Measurements from ENCODE around the gene KDM4E. TPM values are rescaled to one million over a fixed set of nuclear protein-coding genes. Genes with fewer than 3 reads are reported as not detected.

The KDM4E gene
- polyA plus RNA-seq, 1 of the 3 experiments (the other 2 are of a cell fraction): 0.02 TPM

DNA sequence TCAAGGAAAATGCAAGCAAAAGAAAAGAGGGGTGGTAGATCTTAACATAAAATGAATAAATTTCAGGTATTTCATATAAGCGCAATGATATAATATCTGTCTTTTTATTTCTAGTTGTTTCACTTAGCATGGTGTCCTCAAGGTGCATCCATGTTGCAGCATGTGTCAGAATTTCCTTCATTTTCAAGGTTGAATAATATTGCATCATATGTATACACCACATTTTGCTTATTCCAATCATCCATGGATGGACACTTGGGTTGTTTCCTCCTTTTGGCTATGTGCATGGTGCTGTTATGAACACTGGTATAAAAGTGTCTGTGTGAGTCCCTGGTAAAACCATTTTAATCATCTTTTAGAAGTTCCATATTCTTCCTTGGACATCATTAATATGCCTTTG lies 17.2 kb downstream of the KDM4E start:
- Histone ChIP-seq H2AFZ (ENCODE audit: low read depth) (no peak overlapping the region), H3K27ac (ENCODE audit: low read depth in 2 of 2, low read length in 1 of 2) (no peak overlapping the region), H3K9me3 (no peaks in the 10 kb centered on the region), H3K4me2 (no peak overlapping the region), H3K4me1 (ENCODE audit: control insufficient read depth in 1 of 2, insufficient read depth in 2 of 2, low read depth in 1 of 2, low read length in 1 of 2) (no peaks in the 10 kb centered on the region), H4K20me1 (ENCODE audit: insufficient read depth) (no peaks in the 10 kb centered on the region), H3K36me3 (replicated peaks in 1 of 2; ENCODE audit: control insufficient read depth in 1 of 2, insufficient read depth in 2 of 2, low read length in 1 of 2) (no peaks in the 10 kb centered on the region), H3K27me3 (ENCODE audit: insufficient read depth) (peaks cover 14% of the 10 kb centered on the region), H3F3A (replicated peaks; ENCODE audit: insufficient read depth) (no peaks in the 10 kb centered on the region), H3K9ac (no peak overlapping the region), H3K9me2 (no peaks in the 10 kb centered on the region), H3K4me3 (ENCODE audit: low read depth in 2 of 2, low read length in 1 of 2) (no peak overlapping the region), H3K79me2 (ENCODE audit: insufficient read depth) (no peaks in the 10 kb centered on the region)
- no peak for DNase-seq
- CTCF ChIA-PET: no interaction called here
- WGBS (ENCODE audit: low lambda C conversion rate): 84% methylated on average over 1 of the region's 1 CpG
- POLR2A ChIA-PET: no interaction called here
- TF ChIP-seq, protein P1, sequence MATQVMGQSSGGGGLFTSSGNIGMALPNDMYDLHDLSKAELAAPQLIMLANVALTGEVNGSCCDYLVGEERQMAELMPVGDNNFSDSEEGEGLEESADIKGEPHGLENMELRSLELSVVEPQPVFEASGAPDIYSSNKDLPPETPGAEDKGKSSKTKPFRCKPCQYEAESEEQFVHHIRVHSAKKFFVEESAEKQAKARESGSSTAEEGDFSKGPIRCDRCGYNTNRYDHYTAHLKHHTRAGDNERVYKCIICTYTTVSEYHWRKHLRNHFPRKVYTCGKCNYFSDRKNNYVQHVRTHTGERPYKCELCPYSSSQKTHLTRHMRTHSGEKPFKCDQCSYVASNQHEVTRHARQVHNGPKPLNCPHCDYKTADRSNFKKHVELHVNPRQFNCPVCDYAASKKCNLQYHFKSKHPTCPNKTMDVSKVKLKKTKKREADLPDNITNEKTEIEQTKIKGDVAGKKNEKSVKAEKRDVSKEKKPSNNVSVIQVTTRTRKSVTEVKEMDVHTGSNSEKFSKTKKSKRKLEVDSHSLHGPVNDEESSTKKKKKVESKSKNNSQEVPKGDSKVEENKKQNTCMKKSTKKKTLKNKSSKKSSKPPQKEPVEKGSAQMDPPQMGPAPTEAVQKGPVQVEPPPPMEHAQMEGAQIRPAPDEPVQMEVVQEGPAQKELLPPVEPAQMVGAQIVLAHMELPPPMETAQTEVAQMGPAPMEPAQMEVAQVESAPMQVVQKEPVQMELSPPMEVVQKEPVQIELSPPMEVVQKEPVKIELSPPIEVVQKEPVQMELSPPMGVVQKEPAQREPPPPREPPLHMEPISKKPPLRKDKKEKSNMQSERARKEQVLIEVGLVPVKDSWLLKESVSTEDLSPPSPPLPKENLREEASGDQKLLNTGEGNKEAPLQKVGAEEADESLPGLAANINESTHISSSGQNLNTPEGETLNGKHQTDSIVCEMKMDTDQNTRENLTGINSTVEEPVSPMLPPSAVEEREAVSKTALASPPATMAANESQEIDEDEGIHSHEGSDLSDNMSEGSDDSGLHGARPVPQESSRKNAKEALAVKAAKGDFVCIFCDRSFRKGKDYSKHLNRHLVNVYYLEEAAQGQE (IDR thresholded peaks at IDR 0.05; ENCODE audit: low read depth, low read length): no peak
- no peak for TF ChIP-seq TEAD4 (IDR thresholded peaks at IDR 0.05; ENCODE audit: borderline replicate concordance, insufficient read depth)

DNA sequence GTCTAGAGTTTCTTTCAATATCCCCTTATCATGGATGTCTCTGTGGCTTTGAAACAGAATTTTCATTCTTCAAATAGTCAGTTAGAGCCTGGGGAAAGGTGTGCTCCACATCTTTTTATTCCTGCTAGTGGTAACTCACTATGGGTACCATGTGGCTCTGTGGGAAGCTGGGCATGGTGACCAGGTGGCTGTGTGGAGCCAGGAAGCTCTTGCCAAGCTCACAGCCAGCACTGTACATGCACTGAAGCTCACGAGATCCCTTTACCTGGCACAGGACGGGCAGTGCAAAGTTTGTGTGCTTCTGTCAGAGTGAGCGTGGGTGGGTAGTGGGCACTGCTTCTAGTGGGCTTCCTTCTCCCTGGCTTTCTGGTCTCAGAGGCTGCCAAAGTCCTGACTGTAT lies 17.8 kb downstream of the KDM4E start:
- ChIA-PET CTCF (no interaction called here), POLR2A (no interaction called here)
- Histone ChIP-seq H3K27me3 (ENCODE audit: insufficient read depth) (peaks cover 14% of the 10 kb centered on the region), H3F3A (replicated peaks; ENCODE audit: insufficient read depth) (no peaks in the 10 kb centered on the region), H3K9me3 (no peaks in the 10 kb centered on the region), H2AFZ (ENCODE audit: low read depth) (no peak overlapping the region), H3K36me3 (replicated peaks in 1 of 2; ENCODE audit: control insufficient read depth in 1 of 2, insufficient read depth in 2 of 2, low read length in 1 of 2) (no peaks in the 10 kb centered on the region), H3K9me2 (no peaks in the 10 kb centered on the region), H3K4me2 (no peak overlapping the region), H4K20me1 (ENCODE audit: insufficient read depth) (no peaks in the 10 kb centered on the region), H3K27ac (ENCODE audit: low read depth in 2 of 2, low read length in 1 of 2) (no peak overlapping the region), H3K79me2 (ENCODE audit: insufficient read depth) (no peaks in the 10 kb centered on the region), H3K4me1 (ENCODE audit: control insufficient read depth in 1 of 2, insufficient read depth in 2 of 2, low read depth in 1 of 2, low read length in 1 of 2) (no peaks in the 10 kb centered on the region), H3K9ac (no peak overlapping the region), H3K4me3 (ENCODE audit: low read depth in 2 of 2, low read length in 1 of 2) (no peak overlapping the region)
- WGBS (ENCODE audit: low lambda C conversion rate): no CpG with 5 or more reads among the region's 3 CpGs
- DNase-seq: no peak
- TF ChIP-seq, protein P2, sequence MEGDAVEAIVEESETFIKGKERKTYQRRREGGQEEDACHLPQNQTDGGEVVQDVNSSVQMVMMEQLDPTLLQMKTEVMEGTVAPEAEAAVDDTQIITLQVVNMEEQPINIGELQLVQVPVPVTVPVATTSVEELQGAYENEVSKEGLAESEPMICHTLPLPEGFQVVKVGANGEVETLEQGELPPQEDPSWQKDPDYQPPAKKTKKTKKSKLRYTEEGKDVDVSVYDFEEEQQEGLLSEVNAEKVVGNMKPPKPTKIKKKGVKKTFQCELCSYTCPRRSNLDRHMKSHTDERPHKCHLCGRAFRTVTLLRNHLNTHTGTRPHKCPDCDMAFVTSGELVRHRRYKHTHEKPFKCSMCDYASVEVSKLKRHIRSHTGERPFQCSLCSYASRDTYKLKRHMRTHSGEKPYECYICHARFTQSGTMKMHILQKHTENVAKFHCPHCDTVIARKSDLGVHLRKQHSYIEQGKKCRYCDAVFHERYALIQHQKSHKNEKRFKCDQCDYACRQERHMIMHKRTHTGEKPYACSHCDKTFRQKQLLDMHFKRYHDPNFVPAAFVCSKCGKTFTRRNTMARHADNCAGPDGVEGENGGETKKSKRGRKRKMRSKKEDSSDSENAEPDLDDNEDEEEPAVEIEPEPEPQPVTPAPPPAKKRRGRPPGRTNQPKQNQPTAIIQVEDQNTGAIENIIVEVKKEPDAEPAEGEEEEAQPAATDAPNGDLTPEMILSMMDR (IDR thresholded peaks at IDR 0.05): no peak
- TF ChIP-seq YY1 (IDR thresholded peaks at IDR 0.05; ENCODE audit: low read depth) (no peak), TEAD4 (IDR thresholded peaks at IDR 0.05; ENCODE audit: borderline replicate concordance, insufficient read depth) (no peak), JUND (IDR thresholded peaks at IDR 0.05) (no peak), TAF1 (IDR thresholded peaks at IDR 0.05; ENCODE audit: borderline replicate concordance, low read depth, low read length) (no peak), RCOR1 (IDR thresholded peaks at IDR 0.05; ENCODE audit: low read length) (no peak), RAD21 (IDR thresholded peaks at IDR 0.05; ENCODE audit: low read length) (no peak), FOSL2 (IDR thresholded peaks at IDR 0.05; ENCODE audit: borderline replicate concordance, low read depth) (no peak), MEF2A (IDR thresholded peaks at IDR 0.05; ENCODE audit: borderline replicate concordance, low read depth) (no peak), ELF1 (IDR thresholded peaks at IDR 0.05) (no peak), SMC3 (IDR thresholded peaks at IDR 0.05; ENCODE audit: low read depth, low read length) (no peak), SIN3A (IDR thresholded peaks at IDR 0.05; ENCODE audit: borderline replicate concordance, low read depth, low read length) (no peak), GATA2 (CRISPR knock-in tag; IDR thresholded peaks at IDR 0.05) (no peak), POLR2AphosphoS5 (IDR thresholded peaks at IDR 0.05; ENCODE audit: low read depth, low read length) (no peak)
- TF ChIP-seq, protein P3, sequence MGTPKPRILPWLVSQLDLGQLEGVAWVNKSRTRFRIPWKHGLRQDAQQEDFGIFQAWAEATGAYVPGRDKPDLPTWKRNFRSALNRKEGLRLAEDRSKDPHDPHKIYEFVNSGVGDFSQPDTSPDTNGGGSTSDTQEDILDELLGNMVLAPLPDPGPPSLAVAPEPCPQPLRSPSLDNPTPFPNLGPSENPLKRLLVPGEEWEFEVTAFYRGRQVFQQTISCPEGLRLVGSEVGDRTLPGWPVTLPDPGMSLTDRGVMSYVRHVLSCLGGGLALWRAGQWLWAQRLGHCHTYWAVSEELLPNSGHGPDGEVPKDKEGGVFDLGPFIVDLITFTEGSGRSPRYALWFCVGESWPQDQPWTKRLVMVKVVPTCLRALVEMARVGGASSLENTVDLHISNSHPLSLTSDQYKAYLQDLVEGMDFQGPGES (IDR thresholded peaks at IDR 0.05; ENCODE audit: low read depth, low read length): no peak
- TF ChIP-seq, protein P1 (IDR thresholded peaks at IDR 0.05; ENCODE audit: low read depth, low read length): no peak
- TF ChIP-seq, protein P4, sequence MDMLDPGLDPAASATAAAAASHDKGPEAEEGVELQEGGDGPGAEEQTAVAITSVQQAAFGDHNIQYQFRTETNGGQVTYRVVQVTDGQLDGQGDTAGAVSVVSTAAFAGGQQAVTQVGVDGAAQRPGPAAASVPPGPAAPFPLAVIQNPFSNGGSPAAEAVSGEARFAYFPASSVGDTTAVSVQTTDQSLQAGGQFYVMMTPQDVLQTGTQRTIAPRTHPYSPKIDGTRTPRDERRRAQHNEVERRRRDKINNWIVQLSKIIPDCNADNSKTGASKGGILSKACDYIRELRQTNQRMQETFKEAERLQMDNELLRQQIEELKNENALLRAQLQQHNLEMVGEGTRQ (IDR thresholded peaks at IDR 0.05; ENCODE audit: borderline replicate concordance, low read depth, low read length): no peak

Data from SK-N-SH (cell line).